Liver (tissue), 9 donors: ENCODE measurements around the gene MORN4. TPM values are rescaled to one million over a fixed set of nuclear protein-coding genes. Genes with fewer than 3 reads are reported as not detected.
A peak's percentile ranks its signal among the peaks of the same experiment; 100 is the strongest.

Source experiments
- DNase-seq: peaks from one replicate; pipeline ENCODE4 v3.0.0-alpha.2; 2017; ENCODE audit warnings: low spot score
- H3K27ac ChIP-seq, 2 donors: one replicate each; pipeline ENCODE4 v1.7.0; 2013; ENCODE audit warnings: inconsistent platforms in 2 of 2, low read length in 2 of 2, control low read depth in 1 of 2, low read depth in 1 of 2, mild to moderate bottlenecking in 1 of 2
- H3K27me3 ChIP-seq, 4 donors: one replicate each; pipeline versions ENCODE4 v1.6.1 to v1.7.0; 2013; ENCODE audit warnings: low read length in 3 of 4, inconsistent platforms in 1 of 4, mild to moderate bottlenecking in 1 of 4, moderate library complexity in 1 of 4; ENCODE audit not compliant: control insufficient read depth in 4 of 4, insufficient read depth in 4 of 4
- H3K36me3 ChIP-seq, 4 donors: one replicate each; pipeline versions ENCODE4 v1.6.1 to v1.7.0; 2013; ENCODE audit warnings: low read length in 3 of 4, mild to moderate bottlenecking in 3 of 4, low read depth in 1 of 4, moderate library complexity in 1 of 4; ENCODE audit not compliant: control insufficient read depth in 4 of 4, insufficient read depth in 3 of 4
- H3K4me1 ChIP-seq, 4 donors: one replicate each; pipeline versions ENCODE4 v1.6.1 to v1.7.0; 2013; ENCODE audit warnings: low read length in 3 of 4, mild to moderate bottlenecking in 3 of 4, moderate library complexity in 1 of 4; ENCODE audit not compliant: control insufficient read depth in 4 of 4, insufficient read depth in 4 of 4
- H3K4me3 ChIP-seq, 3 donors: one replicate each; pipeline versions ENCODE4 v1.6.1 to v1.7.0; 2013; ENCODE audit warnings: low read length in 3 of 3, control low read depth in 1 of 3, low read depth in 1 of 3, mild to moderate bottlenecking in 1 of 3
- H3K9ac ChIP-seq, 2 donors: one replicate each; pipeline ENCODE4 v1.7.0; 2013; ENCODE audit warnings: low read length in 2 of 2, mild to moderate bottlenecking in 2 of 2, moderate library complexity in 2 of 2, control low read depth in 1 of 2, low read depth in 1 of 2
- H3K9me3 ChIP-seq, 4 donors: one replicate each; pipeline versions ENCODE4 v1.6.1 to v1.7.0; 2013; ENCODE audit warnings: low read length in 3 of 4; ENCODE audit not compliant: control insufficient read depth in 4 of 4
- FOXA1 ChIP-seq: IDR thresholded peaks from 2 replicates; pipeline ENCODE4 v1.6.1; 2016; ENCODE audit warnings: antibody characterized with exemption
- FOXA2 ChIP-seq: IDR thresholded peaks from 2 replicates; pipeline ENCODE4 v1.6.1; 2016; ENCODE audit warnings: antibody characterized with exemption
- GABPA ChIP-seq, 2 donors: IDR thresholded peaks in 1 of 2; conservative IDR thresholded peaks in 1 of 2; 2 replicates each; pipeline ENCODE4 v1.6.1; 2016; ENCODE audit warnings: antibody characterized with exemption in 2 of 2, mild to moderate bottlenecking in 1 of 2, moderate library complexity in 1 of 2
- JUND ChIP-seq, 2 donors: IDR thresholded peaks; 2 replicates each; pipeline ENCODE4 v1.6.1; 2016; ENCODE audit warnings: antibody characterized with exemption in 2 of 2
- NR2F2 ChIP-seq: IDR thresholded peaks from 2 replicates; pipeline ENCODE4 v1.6.1; 2016; ENCODE audit warnings: antibody characterized with exemption
- RAD21 ChIP-seq, 2 donors: IDR thresholded peaks; 2 replicates each; pipeline ENCODE4 v1.6.1; 2016; ENCODE audit warnings: antibody characterized with exemption in 2 of 2, mild to moderate bottlenecking in 2 of 2
- RXRA ChIP-seq, 2 donors: IDR thresholded peaks; 2 replicates each; pipeline ENCODE4 v1.6.1; 2017 to 2018; ENCODE audit warnings: antibody characterized with exemption in 2 of 2, mild to moderate bottlenecking in 1 of 2
- SP1 ChIP-seq: IDR thresholded peaks from 2 replicates; pipeline ENCODE4 v1.6.1; 2018; ENCODE audit warnings: antibody characterized with exemption, mild to moderate bottlenecking
- TAF1 ChIP-seq: conservative IDR thresholded peaks from 2 replicates; pipeline ENCODE4 v1.6.1; 2016; ENCODE audit warnings: antibody characterized with exemption, mild to moderate bottlenecking
- YY1 ChIP-seq: IDR thresholded peaks from 2 replicates; pipeline ENCODE4 v1.6.1; 2016; ENCODE audit warnings: antibody characterized with exemption, mild to moderate bottlenecking
- WGBS: extraction: QIAGEN DNeasy Blood & Tissue Kit; methylation state at CpG from one replicate; pipeline ENCODE4 v1.1.7; 2013; 5-methylcytosine and 5-hydroxymethylcytosine counted together
- polyA plus RNA-seq, 2 donors: library from polyadenylated mRNA; stranded (reverse) in 1 of 2; unstranded in 1 of 2; fragments of 200-250 nt in 1 of 2; fragments of >200 nt in 1 of 2; fragmentation: Nextera tagmentation in 1 of 2; extraction: Ambion mirVana in 1 of 2; gene quantifications; one replicate each; pipeline versions ENCODE4 v1.2.1 to v1.2.3, GENCODE V29; 2013 to 2015
- total RNA-seq, 2 donors: library from RNA; depleted of rRNA; stranded (reverse); fragments of >200 nt; gene quantifications; one replicate each; pipeline ENCODE4 v1.2.3, GENCODE V29; 2014
- TF ChIP-seq, protein P1 (sequence below): fragments of 150-350 bp; IDR thresholded peaks from 2 replicates; pipeline ENCODE4 v1.5.1; 2017; ENCODE audit warnings: improper control_type of control experiment, low read depth, low read length; ENCODE audit not compliant: missing input control
- TF ChIP-seq, protein P2 (sequence below): IDR thresholded peaks from 2 replicates; pipeline ENCODE4 v1.6.1; 2016; ENCODE audit warnings: antibody characterized with exemption
- TF ChIP-seq, protein P3 (sequence below): IDR thresholded peaks from 2 replicates; pipeline ENCODE4 v1.6.1; 2016; ENCODE audit warnings: antibody characterized with exemption
- TF ChIP-seq, protein P4 (sequence below): IDR thresholded peaks from 2 replicates; pipeline ENCODE4 v1.6.1; 2016; ENCODE audit warnings: antibody characterized with exemption, mild to moderate bottlenecking
- donor health status: healthy.
- donor health status: healthy.
- donor health status: healthy.
- donor health status: healthy.
- donor health status: healthy.

Gene MORN4
- total and polyA plus RNA-seq, 4 donors: 0.42 to 3.1 (median 2.1) TPM

DNA sequence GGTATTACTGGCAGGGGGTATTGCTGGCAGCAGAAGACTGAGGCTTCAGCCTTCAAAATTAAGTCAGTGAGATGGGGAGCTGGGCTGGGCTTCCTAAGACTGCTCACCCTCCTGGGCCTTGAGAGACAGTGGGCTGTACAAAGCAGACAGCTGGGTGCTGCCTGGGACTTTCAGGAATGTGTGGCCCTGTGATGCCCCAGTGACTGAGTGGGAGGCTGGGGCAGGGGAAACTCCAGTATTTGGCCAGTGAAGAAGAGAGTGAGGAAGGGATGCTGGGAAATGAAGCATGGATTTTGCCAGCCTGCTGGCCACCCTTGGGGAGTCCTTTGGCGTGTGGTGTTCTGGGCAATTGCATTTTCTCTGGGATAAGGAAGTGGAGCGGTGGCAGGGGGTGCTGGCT, 60.3 kb downstream of the MORN4 start:
- Histone ChIP-seq H3K27me3 (no peaks in the 10 kb centered on the region), H3K9me3 (no peaks in the 10 kb centered on the region), H3K4me1 (peaks cover 5 to 20% (median 10%) of the 10 kb centered on the region in 4 donors), H3K27ac (no peak overlapping the region), H3K36me3 (peaks cover 0 to 11% (median 5%) of the 10 kb centered on the region in 4 donors), H3K9ac (no peak overlapping the region), H3K4me3 (no peak overlapping the region)
- no peak for DNase-seq
- 97% methylated on average over 2 of the region's 2 CpGs for WGBS
- TF ChIP-seq, protein P1, sequence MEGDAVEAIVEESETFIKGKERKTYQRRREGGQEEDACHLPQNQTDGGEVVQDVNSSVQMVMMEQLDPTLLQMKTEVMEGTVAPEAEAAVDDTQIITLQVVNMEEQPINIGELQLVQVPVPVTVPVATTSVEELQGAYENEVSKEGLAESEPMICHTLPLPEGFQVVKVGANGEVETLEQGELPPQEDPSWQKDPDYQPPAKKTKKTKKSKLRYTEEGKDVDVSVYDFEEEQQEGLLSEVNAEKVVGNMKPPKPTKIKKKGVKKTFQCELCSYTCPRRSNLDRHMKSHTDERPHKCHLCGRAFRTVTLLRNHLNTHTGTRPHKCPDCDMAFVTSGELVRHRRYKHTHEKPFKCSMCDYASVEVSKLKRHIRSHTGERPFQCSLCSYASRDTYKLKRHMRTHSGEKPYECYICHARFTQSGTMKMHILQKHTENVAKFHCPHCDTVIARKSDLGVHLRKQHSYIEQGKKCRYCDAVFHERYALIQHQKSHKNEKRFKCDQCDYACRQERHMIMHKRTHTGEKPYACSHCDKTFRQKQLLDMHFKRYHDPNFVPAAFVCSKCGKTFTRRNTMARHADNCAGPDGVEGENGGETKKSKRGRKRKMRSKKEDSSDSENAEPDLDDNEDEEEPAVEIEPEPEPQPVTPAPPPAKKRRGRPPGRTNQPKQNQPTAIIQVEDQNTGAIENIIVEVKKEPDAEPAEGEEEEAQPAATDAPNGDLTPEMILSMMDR: no peak
- TF ChIP-seq FOXA2 (no peak), RAD21 (IDR thresholded peaks at IDR 0.05) (no peak), RXRA (IDR thresholded peaks at IDR 0.05) (no peak), NR2F2 (no peak)

DNA sequence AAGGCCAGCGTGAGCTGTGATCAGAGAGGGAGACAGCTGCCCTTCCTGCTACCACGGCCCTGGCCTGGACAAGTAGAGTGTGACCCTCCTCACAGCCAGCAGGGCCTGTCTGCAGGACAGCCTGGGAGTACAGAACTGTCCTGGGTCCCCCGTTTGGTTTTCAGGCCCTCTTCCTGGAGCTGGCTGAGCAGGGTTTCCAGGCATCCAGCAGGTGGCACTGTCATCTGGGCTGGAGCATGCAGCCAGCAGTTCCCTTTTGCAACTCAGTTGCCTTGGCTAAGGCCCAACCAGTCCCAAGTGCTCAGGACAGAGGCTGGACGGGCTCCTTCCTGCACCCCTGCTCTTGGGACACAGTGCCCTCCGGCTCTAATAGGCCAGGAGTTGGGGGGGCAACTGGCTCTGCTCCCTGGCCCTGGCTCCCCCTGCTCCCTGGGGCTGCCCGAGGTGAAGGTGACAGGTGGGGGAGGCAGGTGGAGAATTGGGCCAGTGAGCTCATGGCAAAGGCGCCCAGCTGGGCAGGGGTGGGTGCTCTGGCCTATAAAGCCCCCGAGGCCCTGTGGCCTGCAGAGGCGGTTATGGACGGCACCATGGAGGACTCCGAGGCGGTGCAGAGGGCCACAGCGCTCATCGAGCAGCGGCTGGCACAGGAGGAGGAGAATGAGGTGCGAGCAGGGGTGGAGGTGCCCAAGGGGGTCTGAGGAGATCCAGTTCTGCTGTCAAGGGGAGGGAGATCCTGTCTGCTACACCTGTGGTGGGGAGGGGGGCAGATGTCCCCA, 60.9 kb downstream of the MORN4 start, which contains the start of gene ANKRD2:
ANKRD2 (plus strand) TSS at position 566 of the 776 bp plus-strand sequence; CDS start at position 576, 10 bp downstream.
- no peak within 1 kb of the TSS for H3K27ac ChIP-seq
- no peak within 1 kb of the TSS for H3K4me3 ChIP-seq
- no peaks in the 10 kb centered on the region for H3K9me3 ChIP-seq
- peaks cover 5 to 20% (median 10%) of the 10 kb centered on the region in 4 donors for H3K4me1 ChIP-seq
- H3K36me3 ChIP-seq: peaks cover 0 to 11% (median 5%) of the 10 kb centered on the region in 4 donors
- no peaks in the 10 kb centered on the region for H3K27me3 ChIP-seq
- TF ChIP-seq, protein P1: peak; percentile 91
- TF ChIP-seq FOXA2 (no peak), GABPA (IDR thresholded peaks at IDR 0.05 in 1 of 2, conservative IDR thresholded peaks at IDR 0.05 in 1 of 2) (no peak), RAD21 (IDR thresholded peaks at IDR 0.05) (peak; percentile 98), RXRA (IDR thresholded peaks at IDR 0.05) (peak in 1 of 2 donors; percentile 30), NR2F2 (no peak)
- TF ChIP-seq, protein P2, sequence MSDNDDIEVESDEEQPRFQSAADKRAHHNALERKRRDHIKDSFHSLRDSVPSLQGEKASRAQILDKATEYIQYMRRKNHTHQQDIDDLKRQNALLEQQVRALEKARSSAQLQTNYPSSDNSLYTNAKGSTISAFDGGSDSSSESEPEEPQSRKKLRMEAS: no peak
- TF ChIP-seq, protein P3, sequence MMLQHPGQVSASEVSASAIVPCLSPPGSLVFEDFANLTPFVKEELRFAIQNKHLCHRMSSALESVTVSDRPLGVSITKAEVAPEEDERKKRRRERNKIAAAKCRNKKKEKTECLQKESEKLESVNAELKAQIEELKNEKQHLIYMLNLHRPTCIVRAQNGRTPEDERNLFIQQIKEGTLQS: no peak
- WGBS: 65% methylated on average over 16 of the region's 16 CpGs
- DNase-seq: peak; percentile 75
- no peak within 1 kb of the TSS for H3K9ac ChIP-seq

DNA sequence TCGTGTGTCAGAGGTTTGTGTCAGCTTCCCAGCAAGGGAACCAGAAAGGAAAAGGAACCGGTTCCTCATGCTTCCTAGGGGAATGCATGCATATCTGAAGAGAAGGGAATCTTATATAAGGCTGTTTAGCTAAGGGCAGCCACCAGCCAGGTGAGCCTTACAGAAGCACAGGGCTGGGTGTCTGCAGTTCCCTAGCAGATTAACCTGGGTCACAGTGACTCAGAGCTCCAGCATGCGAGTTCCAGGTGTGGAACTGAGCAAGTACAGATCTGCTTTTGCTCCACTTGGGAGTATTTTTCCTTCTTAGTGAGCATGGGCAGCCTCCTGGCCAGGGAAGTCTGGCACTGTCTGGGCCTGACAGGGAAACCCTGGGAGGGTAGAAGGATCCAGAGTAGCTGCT, 61.7 kb downstream of the MORN4 start:
- no peak overlapping the region for H3K27ac ChIP-seq
- 93% methylated on average over 3 of the region's 3 CpGs for WGBS
- no peak overlapping the region for H3K9ac ChIP-seq
- TF ChIP-seq, protein P1: no peak
- TF ChIP-seq, protein P2: no peak
- no peak for TF ChIP-seq TAF1
- TF ChIP-seq SP1: no peak
- no peak for TF ChIP-seq FOXA1
- no peak for TF ChIP-seq YY1
- TF ChIP-seq JUND (IDR thresholded peaks at IDR 0.05): no peak
- TF ChIP-seq, protein P4, sequence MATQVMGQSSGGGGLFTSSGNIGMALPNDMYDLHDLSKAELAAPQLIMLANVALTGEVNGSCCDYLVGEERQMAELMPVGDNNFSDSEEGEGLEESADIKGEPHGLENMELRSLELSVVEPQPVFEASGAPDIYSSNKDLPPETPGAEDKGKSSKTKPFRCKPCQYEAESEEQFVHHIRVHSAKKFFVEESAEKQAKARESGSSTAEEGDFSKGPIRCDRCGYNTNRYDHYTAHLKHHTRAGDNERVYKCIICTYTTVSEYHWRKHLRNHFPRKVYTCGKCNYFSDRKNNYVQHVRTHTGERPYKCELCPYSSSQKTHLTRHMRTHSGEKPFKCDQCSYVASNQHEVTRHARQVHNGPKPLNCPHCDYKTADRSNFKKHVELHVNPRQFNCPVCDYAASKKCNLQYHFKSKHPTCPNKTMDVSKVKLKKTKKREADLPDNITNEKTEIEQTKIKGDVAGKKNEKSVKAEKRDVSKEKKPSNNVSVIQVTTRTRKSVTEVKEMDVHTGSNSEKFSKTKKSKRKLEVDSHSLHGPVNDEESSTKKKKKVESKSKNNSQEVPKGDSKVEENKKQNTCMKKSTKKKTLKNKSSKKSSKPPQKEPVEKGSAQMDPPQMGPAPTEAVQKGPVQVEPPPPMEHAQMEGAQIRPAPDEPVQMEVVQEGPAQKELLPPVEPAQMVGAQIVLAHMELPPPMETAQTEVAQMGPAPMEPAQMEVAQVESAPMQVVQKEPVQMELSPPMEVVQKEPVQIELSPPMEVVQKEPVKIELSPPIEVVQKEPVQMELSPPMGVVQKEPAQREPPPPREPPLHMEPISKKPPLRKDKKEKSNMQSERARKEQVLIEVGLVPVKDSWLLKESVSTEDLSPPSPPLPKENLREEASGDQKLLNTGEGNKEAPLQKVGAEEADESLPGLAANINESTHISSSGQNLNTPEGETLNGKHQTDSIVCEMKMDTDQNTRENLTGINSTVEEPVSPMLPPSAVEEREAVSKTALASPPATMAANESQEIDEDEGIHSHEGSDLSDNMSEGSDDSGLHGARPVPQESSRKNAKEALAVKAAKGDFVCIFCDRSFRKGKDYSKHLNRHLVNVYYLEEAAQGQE: no peak

More for the DNA sequence above, 61.7 kb downstream of the MORN4 start:
- H3K9me3 ChIP-seq: no peaks in the 10 kb centered on the region
- H3K4me1 ChIP-seq: peaks cover 5 to 20% (median 10%) of the 10 kb centered on the region in 4 donors
- H3K27me3 ChIP-seq: no peaks in the 10 kb centered on the region
- H3K4me3 ChIP-seq: no peak overlapping the region
- no peak for DNase-seq
- peaks cover 0 to 11% (median 5%) of the 10 kb centered on the region in 4 donors for H3K36me3 ChIP-seq
